Measurements from ENCODE around the gene HPS3. TPM values are rescaled to one million over a fixed set of nuclear protein-coding genes. Genes with fewer than 3 reads are reported as not detected.

HPS3 gene
- total RNA-seq (2014; rRNA removed; shearing (Covaris generic); ENCODE audit: low replicate concordance), result 38.5 and 62.5 TPM in 2 replicates

DNA sequence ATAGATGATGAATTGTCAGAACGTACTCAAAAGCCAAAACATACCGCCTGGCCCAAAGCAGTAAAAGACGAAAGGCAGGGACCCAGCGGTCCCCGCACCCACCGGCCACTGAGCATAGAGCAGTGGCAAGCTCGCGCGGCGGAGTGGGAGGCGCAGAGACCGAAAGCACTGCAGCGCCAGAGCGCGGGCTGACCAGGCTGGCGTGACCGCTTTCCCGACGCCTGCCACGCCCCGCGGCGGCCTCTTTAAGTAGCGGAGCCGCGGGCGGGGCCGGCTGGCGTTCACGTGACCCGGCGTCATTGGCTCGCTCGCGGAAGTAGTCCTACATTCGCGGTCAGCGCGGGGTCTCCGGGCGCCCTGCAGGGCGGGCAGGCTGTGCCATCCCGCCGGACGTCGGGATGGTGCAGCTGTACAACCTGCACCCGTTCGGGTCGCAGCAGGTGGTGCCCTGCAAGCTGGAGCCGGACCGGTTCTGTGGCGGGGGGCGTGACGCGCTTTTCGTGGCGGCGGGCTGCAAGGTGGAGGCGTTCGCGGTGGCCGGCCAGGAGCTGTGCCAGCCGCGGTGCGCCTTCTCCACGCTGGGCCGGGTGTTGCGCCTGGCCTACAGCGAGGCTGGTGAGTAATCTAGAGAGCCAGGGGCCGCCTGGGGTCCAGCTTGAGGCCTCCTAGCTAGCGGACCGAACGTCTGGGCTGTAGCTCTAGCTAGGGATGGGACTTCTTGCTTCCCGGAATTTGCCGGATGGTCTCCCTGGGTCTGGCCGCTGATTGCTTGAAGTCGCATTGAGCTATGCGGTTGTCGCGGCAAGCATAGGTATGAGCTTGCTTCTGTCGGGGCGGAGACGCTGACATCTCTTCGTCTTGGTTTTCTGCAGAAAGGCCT lies at the start of gene HPS3:
Gene HPS3 (plus strand): TSS at position 313 of the 880 bp plus-strand sequence. CDS start 86 bp downstream, at position 399.
- no peaks in the 10 kb centered on the region for H3K9me2 ChIP-seq (replicated peaks; ENCODE audit: insufficient read depth, low read length)
- no peaks in the 10 kb centered on the region for H4K20me1 ChIP-seq (ENCODE audit: insufficient read depth, low read depth, low read length)
- peak; percentile 97 for DNase-seq
- H3K4me1 ChIP-seq (ENCODE audit: low read length), result peaks cover 33% of the 10 kb centered on the region
- H3K4me3 ChIP-seq (ENCODE audit: low read length), result peak within 1 kb of the TSS; percentile 96
- peak within 1 kb of the TSS; percentile 98 for H3K4me2 ChIP-seq (ENCODE audit: low read depth, low read length, poor library complexity, severe bottlenecking)
- H3K79me2 ChIP-seq (ENCODE audit: low read length), result peaks cover 49% of the 10 kb centered on the region
- H3K9me3 ChIP-seq (ENCODE audit: low read length), result no peaks in the 10 kb centered on the region
- no peaks in the 10 kb centered on the region for H3K27me3 ChIP-seq (ENCODE audit: low read length)
- H3K27ac ChIP-seq (ENCODE audit: low read length), result peak within 1 kb of the TSS; percentile 72
- peak within 1 kb of the TSS; percentile 71 for H2AFZ ChIP-seq (ENCODE audit: low read length)
- peaks cover 8% of the 10 kb centered on the region for H3K36me3 ChIP-seq (ENCODE audit: insufficient read depth, low read length)
- peak within 1 kb of the TSS; percentile 87 for H3K9ac ChIP-seq (ENCODE audit: low read length)

DNA sequence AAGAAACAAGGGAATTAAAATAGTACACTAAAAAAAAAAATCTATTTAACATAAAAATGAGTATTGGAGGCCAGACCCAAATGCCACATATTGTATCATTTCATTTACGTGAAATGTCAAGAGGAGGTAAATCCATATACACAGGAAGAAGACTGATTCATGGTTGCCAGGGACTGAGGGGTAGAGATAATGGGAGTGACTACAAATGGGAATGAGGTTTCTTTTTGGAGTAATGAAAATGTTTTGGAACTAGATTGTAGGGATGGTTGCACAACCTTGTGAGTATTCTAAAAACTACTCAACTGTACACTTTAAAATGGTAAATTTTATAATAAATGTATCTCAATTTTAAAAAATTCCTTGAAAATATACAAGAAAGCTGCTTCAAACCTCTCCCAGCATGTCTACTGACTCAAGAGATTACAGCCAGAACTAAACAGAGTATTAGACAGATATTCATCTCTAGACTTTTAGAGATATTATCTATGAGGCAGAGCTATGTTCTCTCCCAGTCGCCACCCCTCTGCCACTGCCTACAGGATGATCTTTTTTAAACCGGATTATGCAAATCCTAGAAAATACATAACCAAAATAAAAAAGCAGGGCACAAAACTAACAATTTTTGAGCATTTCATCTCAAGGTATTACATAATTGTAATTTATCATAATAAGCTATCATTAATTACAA lies 49.3 kb upstream of the HPS3 start:
- Histone ChIP-seq H4K20me1 (ENCODE audit: insufficient read depth, low read depth, low read length) (no peaks in the 10 kb centered on the region), H3K27me3 (ENCODE audit: low read length) (no peaks in the 10 kb centered on the region), H3K9ac (ENCODE audit: low read length) (no peak overlapping the region), H3K4me3 (ENCODE audit: low read length) (no peak overlapping the region), H3K27ac (ENCODE audit: low read length) (no peak overlapping the region), H2AFZ (ENCODE audit: low read length) (no peak overlapping the region), H3K79me2 (ENCODE audit: low read length) (peaks cover 92% of the 10 kb centered on the region), H3K36me3 (ENCODE audit: insufficient read depth, low read length) (peaks cover 31% of the 10 kb centered on the region), H3K9me3 (ENCODE audit: low read length) (no peaks in the 10 kb centered on the region), H3K4me1 (ENCODE audit: low read length) (peaks cover 15% of the 10 kb centered on the region), H3K9me2 (replicated peaks; ENCODE audit: insufficient read depth, low read length) (no peaks in the 10 kb centered on the region), H3K4me2 (ENCODE audit: low read depth, low read length, poor library complexity, severe bottlenecking) (no peak overlapping the region)
- DNase-seq, result no peak

DNA sequence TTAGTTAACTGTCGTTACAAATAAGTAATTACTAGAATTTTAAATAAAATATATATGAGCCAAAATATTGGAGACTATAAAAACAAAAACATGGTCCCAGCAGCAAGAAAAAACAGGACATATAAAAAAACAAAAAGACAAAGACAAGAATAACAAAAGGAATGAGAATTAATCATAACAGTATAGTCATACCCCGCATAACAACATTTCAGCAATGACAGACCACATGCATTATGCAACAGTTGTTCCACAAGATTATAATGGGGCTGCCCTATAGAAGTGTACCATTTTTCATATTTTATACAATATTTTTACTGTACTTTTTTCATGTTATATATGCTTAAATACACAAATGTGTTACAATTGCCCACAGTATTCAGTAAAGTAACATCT lies 48.7 kb upstream of the HPS3 start:
- Histone ChIP-seq H3K27ac (ENCODE audit: low read length) (no peak overlapping the region), H3K4me2 (ENCODE audit: low read depth, low read length, poor library complexity, severe bottlenecking) (no peak overlapping the region), H3K9me3 (ENCODE audit: low read length) (no peaks in the 10 kb centered on the region), H3K4me1 (ENCODE audit: low read length) (peaks cover 17% of the 10 kb centered on the region), H3K36me3 (ENCODE audit: insufficient read depth, low read length) (peaks cover 28% of the 10 kb centered on the region), H3K4me3 (ENCODE audit: low read length) (no peak overlapping the region), H4K20me1 (ENCODE audit: insufficient read depth, low read depth, low read length) (no peaks in the 10 kb centered on the region), H3K9me2 (replicated peaks; ENCODE audit: insufficient read depth, low read length) (no peaks in the 10 kb centered on the region), H3K9ac (ENCODE audit: low read length) (no peak overlapping the region), H3K27me3 (ENCODE audit: low read length) (no peaks in the 10 kb centered on the region), H2AFZ (ENCODE audit: low read length) (no peak overlapping the region), H3K79me2 (ENCODE audit: low read length) (peaks cover 93% of the 10 kb centered on the region)
- no peak for DNase-seq

- H3K4me2 ChIP-seq (ENCODE audit: low read depth, low read length, poor library complexity, severe bottlenecking), result no peak overlapping the region
- peaks cover 24% of the 10 kb centered on the region for H3K36me3 ChIP-seq (ENCODE audit: insufficient read depth, low read length)
- no peak overlapping the region for H3K4me3 ChIP-seq (ENCODE audit: low read length)
- no peaks in the 10 kb centered on the region for H4K20me1 ChIP-seq (ENCODE audit: insufficient read depth, low read depth, low read length)
- H3K27ac ChIP-seq (ENCODE audit: low read length), result no peak overlapping the region
- H3K9ac ChIP-seq (ENCODE audit: low read length), result no peak overlapping the region
- no peaks in the 10 kb centered on the region for H3K9me3 ChIP-seq (ENCODE audit: low read length)
- peaks cover 90% of the 10 kb centered on the region for H3K79me2 ChIP-seq (ENCODE audit: low read length)
- no peak for DNase-seq
- peaks cover 20% of the 10 kb centered on the region for H3K4me1 ChIP-seq (ENCODE audit: low read length)
- no peaks in the 10 kb centered on the region for H3K27me3 ChIP-seq (ENCODE audit: low read length)
- H2AFZ ChIP-seq (ENCODE audit: low read length), result no peak overlapping the region
- H3K9me2 ChIP-seq (replicated peaks; ENCODE audit: insufficient read depth, low read length), result no peaks in the 10 kb centered on the region
Measured at GRCh38 chr3:149081772-149082171, 47.7 kb upstream of the HPS3 start.

GRCh38 chr3:149085828-149086231 lies 43.6 kb upstream of the HPS3 start:
- DNase-seq, result peak; percentile 59
- H3K27me3 ChIP-seq (ENCODE audit: low read length), result no peaks in the 10 kb centered on the region
- peak overlapping the region; percentile 64 for H3K27ac ChIP-seq (ENCODE audit: low read length)
- H3K79me2 ChIP-seq (ENCODE audit: low read length), result peaks cover 55% of the 10 kb centered on the region
- peak overlapping the region; percentile 76 for H3K4me3 ChIP-seq (ENCODE audit: low read length)
- H2AFZ ChIP-seq (ENCODE audit: low read length), result peak overlapping the region; percentile 80; the same call in 1 of the 2 replicates
- H4K20me1 ChIP-seq (ENCODE audit: insufficient read depth, low read depth, low read length), result no peaks in the 10 kb centered on the region
- H3K9me3 ChIP-seq (ENCODE audit: low read length), result no peaks in the 10 kb centered on the region
- peak overlapping the region; percentile 74 for H3K4me2 ChIP-seq (ENCODE audit: low read depth, low read length, poor library complexity, severe bottlenecking)
- H3K4me1 ChIP-seq (ENCODE audit: low read length), result peaks cover 46% of the 10 kb centered on the region
- H3K9ac ChIP-seq (ENCODE audit: low read length), result peak overlapping the region; percentile 81
- peaks cover 16% of the 10 kb centered on the region for H3K36me3 ChIP-seq (ENCODE audit: insufficient read depth, low read length)
- H3K9me2 ChIP-seq (replicated peaks; ENCODE audit: insufficient read depth, low read length), result no peaks in the 10 kb centered on the region

DNA sequence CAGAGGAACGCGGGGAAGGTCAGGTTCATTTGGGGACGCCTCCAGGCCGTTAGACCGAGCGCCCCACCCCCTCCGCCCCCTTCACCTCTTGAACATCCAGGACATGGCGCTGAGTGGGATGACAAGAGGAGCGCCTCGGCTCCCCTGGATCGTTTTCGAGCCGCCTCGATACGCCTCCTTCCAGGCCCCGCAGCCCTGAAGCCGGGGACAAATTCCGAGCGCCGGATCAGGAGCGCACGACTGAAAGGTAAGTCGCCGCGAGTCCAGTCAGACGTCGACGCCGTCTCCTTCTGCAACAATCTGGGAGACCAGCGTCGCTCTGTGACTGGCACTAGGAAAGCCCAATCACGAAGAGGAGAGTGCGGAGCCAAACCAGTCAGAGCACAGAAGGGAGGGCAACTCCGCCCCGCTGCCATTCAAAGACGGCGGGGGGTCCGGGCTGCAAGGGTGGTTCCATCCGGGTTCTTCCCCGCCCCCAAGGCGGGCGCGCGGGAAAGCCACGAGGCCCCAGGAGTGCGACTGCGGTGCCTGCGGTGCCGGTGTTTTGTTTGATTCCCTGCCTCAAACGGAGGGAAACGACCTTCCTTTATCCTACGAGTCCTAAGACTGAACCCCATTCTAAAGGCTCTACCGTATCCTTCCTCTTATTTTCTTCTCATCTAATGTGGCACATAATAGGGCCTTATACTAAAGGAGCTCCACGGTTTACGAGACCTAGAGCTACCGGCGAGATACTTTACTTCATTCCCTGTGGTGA lies 43.0 kb upstream of the HPS3 start, which contains the start of gene HLTF:
Gene HLTF (minus strand): TSS at position 302 of the 757 bp plus-strand sequence. CDS start 197 bp downstream, at position 105.
- peak within 1 kb of the TSS; percentile 76 for H3K4me3 ChIP-seq (ENCODE audit: low read length)

DNA sequence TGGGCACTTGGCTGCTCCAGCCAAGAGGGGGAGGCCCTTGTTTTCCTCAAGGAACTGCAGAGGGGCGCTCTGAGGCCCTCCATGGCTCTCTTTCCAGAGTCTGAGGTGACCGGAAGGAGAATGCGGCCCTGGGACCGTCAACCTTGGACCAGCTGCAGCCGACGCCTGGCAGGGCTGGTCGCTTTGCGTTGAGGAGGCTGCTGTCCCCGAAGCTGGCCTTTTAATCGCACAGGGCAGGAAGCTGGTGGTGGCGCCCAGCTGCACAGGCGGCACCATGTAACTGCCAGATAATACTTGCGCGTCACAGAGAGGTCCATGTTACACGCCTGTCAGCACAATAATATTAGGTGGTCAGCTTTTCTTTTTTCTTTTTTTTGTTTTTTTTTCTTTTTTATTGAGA lies 42.2 kb upstream of the HPS3 start:
- Histone ChIP-seq H4K20me1 (ENCODE audit: insufficient read depth, low read depth, low read length) (no peaks in the 10 kb centered on the region), H3K9ac (ENCODE audit: low read length) (no peak overlapping the region), H3K36me3 (ENCODE audit: insufficient read depth, low read length) (peaks cover 9% of the 10 kb centered on the region; the same call in 1 of the 2 replicates), H3K4me1 (ENCODE audit: low read length) (peaks cover 60% of the 10 kb centered on the region), H3K9me2 (replicated peaks; ENCODE audit: insufficient read depth, low read length) (no peaks in the 10 kb centered on the region), H3K79me2 (ENCODE audit: low read length) (peaks cover 41% of the 10 kb centered on the region), H3K4me3 (ENCODE audit: low read length) (no peak overlapping the region), H3K9me3 (ENCODE audit: low read length) (no peaks in the 10 kb centered on the region), H3K27me3 (ENCODE audit: low read length) (no peaks in the 10 kb centered on the region), H2AFZ (ENCODE audit: low read length) (no peak overlapping the region), H3K4me2 (ENCODE audit: low read depth, low read length, poor library complexity, severe bottlenecking) (no peak overlapping the region), H3K27ac (ENCODE audit: low read length) (no peak overlapping the region)
- DNase-seq, result no peak

More for the DNA sequence above, 43.0 kb upstream of the HPS3 start, which contains the start of gene HLTF:
- Histone ChIP-seq H3K9me2 (replicated peaks; ENCODE audit: insufficient read depth, low read length) (no peaks in the 10 kb centered on the region), H4K20me1 (ENCODE audit: insufficient read depth, low read depth, low read length) (no peaks in the 10 kb centered on the region), H3K27me3 (ENCODE audit: low read length) (no peaks in the 10 kb centered on the region), H3K9me3 (ENCODE audit: low read length) (no peaks in the 10 kb centered on the region), H3K4me1 (ENCODE audit: low read length) (peaks cover 52% of the 10 kb centered on the region), H3K9ac (ENCODE audit: low read length) (peak within 1 kb of the TSS; percentile 81), H3K36me3 (ENCODE audit: insufficient read depth, low read length) (peaks cover 11% of the 10 kb centered on the region), H3K4me2 (ENCODE audit: low read depth, low read length, poor library complexity, severe bottlenecking) (peak within 1 kb of the TSS; percentile 74), H3K27ac (ENCODE audit: low read length) (peak within 1 kb of the TSS; percentile 64), H2AFZ (ENCODE audit: low read length) (peak within 1 kb of the TSS; percentile 81; the same call in 1 of the 2 replicates), H3K79me2 (ENCODE audit: low read length) (peaks cover 49% of the 10 kb centered on the region)
- DNase-seq, result peak; percentile 99

Data from Karpas-422 (cell line).